Prostate gland (tissue), 2 donors: ENCODE data around the gene TOP2B.

Source experiments
- POLR2A ChIP-seq: fragments of 450-650 bp; IDR thresholded peaks from one replicate; pipeline ENCODE4 v1.6.1; 2016; ENCODE audit warnings: antibody characterized with exemption, mild to moderate bottlenecking
- TF ChIP-seq, protein P1 (sequence below), 4 experiments: fragments of 200-600 bp in 2 of 4; fragments of 450-650 bp in 2 of 4; sonication (generic) in 2 of 4; IDR thresholded peaks; 1 replicate in 3 of 4; 2 replicates in 1 of 4; pipeline ENCODE4 v1.5.1; 2016 to 2019; ENCODE audit warnings: antibody characterized with exemption in 4 of 4, mild to moderate bottlenecking in 2 of 4, moderate library complexity in 2 of 4

DNA sequence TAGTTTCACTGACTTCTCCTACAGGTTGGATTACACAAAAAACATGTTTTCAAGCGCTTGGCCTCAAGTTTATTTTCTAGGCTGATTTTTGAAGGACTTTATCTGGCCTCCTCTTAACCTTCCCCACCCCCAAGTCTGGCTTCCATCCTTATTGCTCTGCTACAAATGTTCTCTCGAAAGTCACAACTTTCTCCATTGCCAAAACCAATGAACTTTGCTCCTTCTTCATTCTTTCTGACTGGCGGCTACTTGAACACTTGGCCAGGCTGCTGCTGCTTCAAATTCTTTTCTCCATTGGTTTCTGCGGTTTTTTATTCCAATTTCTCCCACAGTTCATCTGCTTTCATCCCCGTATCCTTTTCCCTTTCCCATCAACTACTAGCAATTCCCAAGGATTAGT lies 106.6 kb downstream of the TOP2B start:
- TF ChIP-seq, protein P1, sequence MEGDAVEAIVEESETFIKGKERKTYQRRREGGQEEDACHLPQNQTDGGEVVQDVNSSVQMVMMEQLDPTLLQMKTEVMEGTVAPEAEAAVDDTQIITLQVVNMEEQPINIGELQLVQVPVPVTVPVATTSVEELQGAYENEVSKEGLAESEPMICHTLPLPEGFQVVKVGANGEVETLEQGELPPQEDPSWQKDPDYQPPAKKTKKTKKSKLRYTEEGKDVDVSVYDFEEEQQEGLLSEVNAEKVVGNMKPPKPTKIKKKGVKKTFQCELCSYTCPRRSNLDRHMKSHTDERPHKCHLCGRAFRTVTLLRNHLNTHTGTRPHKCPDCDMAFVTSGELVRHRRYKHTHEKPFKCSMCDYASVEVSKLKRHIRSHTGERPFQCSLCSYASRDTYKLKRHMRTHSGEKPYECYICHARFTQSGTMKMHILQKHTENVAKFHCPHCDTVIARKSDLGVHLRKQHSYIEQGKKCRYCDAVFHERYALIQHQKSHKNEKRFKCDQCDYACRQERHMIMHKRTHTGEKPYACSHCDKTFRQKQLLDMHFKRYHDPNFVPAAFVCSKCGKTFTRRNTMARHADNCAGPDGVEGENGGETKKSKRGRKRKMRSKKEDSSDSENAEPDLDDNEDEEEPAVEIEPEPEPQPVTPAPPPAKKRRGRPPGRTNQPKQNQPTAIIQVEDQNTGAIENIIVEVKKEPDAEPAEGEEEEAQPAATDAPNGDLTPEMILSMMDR (IDR thresholded peaks at IDR 0.05) = no peak
- TF ChIP-seq POLR2A = no peak
